B cell (primary cell): Measurements from ENCODE around the gene UNC5C. TPM values are rescaled to one million over a fixed set of nuclear protein-coding genes. Genes with fewer than 3 reads are reported as not detected.

Experiments
- ATAC-seq: fragments of 200-7000 bp; cut with Tn5 transposase; one replicate; pipeline ENCODE4 v1.10.0; 2021; ENCODE audit warnings: low read depth, mild to moderate bottlenecking, moderate number of reproducible peaks, moderate library complexity
- CTCF ChIA-PET: fragments of 350-600 bp; sonication (Branson Sonifier 250); formaldehyde crosslinking; loops from one replicate; lab custom pipeline; 2021; ENCODE audit warnings: antibody characterized with exemption, inconsistent platforms; lab: Charles Lee
- POLR2A ChIA-PET: fragments of 350-600 bp; sonication (Branson Sonifier 250); formaldehyde crosslinking; loops from one replicate; lab custom pipeline; 2021; ENCODE audit warnings: antibody characterized with exemption; lab: Charles Lee
- DNase-seq: peaks from one replicate; pipeline ENCODE4 v3.0.0; 2013
- H2AFZ ChIP-seq: 2 replicates; pipeline ENCODE4 v1.6.1; 2012; ENCODE audit warnings: mild to moderate bottlenecking, low read depth, low read length; ENCODE audit not compliant: insufficient read depth, poor library complexity, severe bottlenecking
- H3K27ac ChIP-seq, 2 donors: 1 replicate in 1 of 2; 2 replicates in 1 of 2; pipeline ENCODE4 v1.5.1; 2012 to 2013; ENCODE audit warnings: low read length in 2 of 2, mild to moderate bottlenecking in 2 of 2, moderate library complexity in 1 of 2
- H3K27me3 ChIP-seq, 4 experiments: fragments of 200-600 bp in 1 of 4; sonication (generic) in 1 of 4; replicated peaks in 1 of 4; 1 replicate in 2 of 4; 2 replicates in 2 of 4; pipeline versions ENCODE4 v1.6.1 to v1.7.0; 2013 to 2016; ENCODE audit warnings: low read length in 3 of 4, mild to moderate bottlenecking in 2 of 4, mixed read lengths in 1 of 4, moderate library complexity in 1 of 4; ENCODE audit not compliant: insufficient read depth in 4 of 4, control insufficient read depth in 3 of 4; ENCODE audit errors: control extremely low read depth in 1 of 4
- H3K36me3 ChIP-seq, 2 experiments: replicated peaks in 1 of 2; 1 replicate in 1 of 2; 2 replicates in 1 of 2; pipeline versions ENCODE4 v1.6.1 to v1.7.1; 2013; ENCODE audit warnings: low read length in 1 of 2; ENCODE audit not compliant: insufficient read depth in 2 of 2, control insufficient read depth in 1 of 2; ENCODE audit errors: control extremely low read depth in 1 of 2, extremely low read depth in 1 of 2
- H3K4me1 ChIP-seq, 2 donors: fragments of 200-600 bp in 1 of 2; sonication (generic) in 1 of 2; 1 replicate in 1 of 2; 2 replicates in 1 of 2; pipeline versions ENCODE4 v1.5.1 to v1.6.1; 2013 to 2017; ENCODE audit warnings: low read length in 2 of 2; ENCODE audit not compliant: control insufficient read depth in 2 of 2, insufficient read depth in 2 of 2
- H3K4me2 ChIP-seq: replicated peaks from 2 replicates; pipeline ENCODE3; 2012; ENCODE audit warnings: mild to moderate bottlenecking, low read depth, low read length; ENCODE audit not compliant: poor library complexity, severe bottlenecking
- H3K4me3 ChIP-seq, 5 experiments: fragments of 200-600 bp in 1 of 5; sonication (generic) in 1 of 5; 1 replicate in 3 of 5; 2 replicates in 2 of 5; pipeline versions ENCODE4 v1.5.1 to v1.7.0; 2011 to 2016; ENCODE audit warnings: low read length in 4 of 5, mild to moderate bottlenecking in 4 of 5, low read depth in 2 of 5, control low read depth in 1 of 5, moderate library complexity in 1 of 5; ENCODE audit not compliant: insufficient read depth in 1 of 5; ENCODE audit errors: control extremely low read depth in 1 of 5, extremely low read depth in 1 of 5
- H3K79me2 ChIP-seq: fragments of 200-600 bp; sonication (generic); one replicate; pipeline ENCODE4 v1.6.0; 2016; ENCODE audit warnings: low read length; ENCODE audit not compliant: control insufficient read depth, insufficient read depth
- H3K9ac ChIP-seq: fragments of 200-600 bp; sonication (generic); 2 replicates; pipeline ENCODE4 v1.6.1; 2017; ENCODE audit warnings: mild to moderate bottlenecking, low read length, moderate library complexity
- H3K9me3 ChIP-seq, 3 donors: one replicate each; pipeline versions ENCODE4 v1.6.1 to v1.7.1; 2013; ENCODE audit warnings: low read length in 2 of 3; ENCODE audit not compliant: control insufficient read depth in 2 of 3, insufficient read depth in 1 of 3; ENCODE audit errors: control extremely low read depth in 1 of 3
- H4K20me1 ChIP-seq: 2 replicates; pipeline ENCODE4 v1.6.0; 2012; ENCODE audit warnings: mild to moderate bottlenecking, low read length; ENCODE audit not compliant: insufficient read depth, control insufficient read depth, poor library complexity, severe bottlenecking
- H3K27ac Mint-ChIP-seq: one replicate; pipeline ENCODE4 v1.8.0; 2021; ENCODE audit warnings: mixed read lengths
- H3K27me3 Mint-ChIP-seq: one replicate; pipeline ENCODE4 v1.8.0; 2021; ENCODE audit warnings: mixed read lengths
- H3K4me1 Mint-ChIP-seq: one replicate; pipeline ENCODE4 v1.8.0; 2021; ENCODE audit warnings: mixed read lengths
- H3K4me3 Mint-ChIP-seq: one replicate; pipeline ENCODE4 v1.8.0; 2021; ENCODE audit warnings: mixed read lengths
- H3K9me3 Mint-ChIP-seq: one replicate; pipeline ENCODE4 v1.8.0; 2022; ENCODE audit warnings: mixed read lengths; ENCODE audit not compliant: insufficient read depth
- CTCF ChIP-seq: fragments of 200-600 bp; IDR thresholded peaks from one replicate; pipeline ENCODE4 v1.8.0; 2022; ENCODE audit warnings: antibody characterized with exemption, mild to moderate bottlenecking
- EZH2 ChIP-seq: IDR thresholded peaks from 2 replicates; pipeline ENCODE4 v1.6.1; 2012; ENCODE audit warnings: borderline replicate concordance, low read depth, mild to moderate bottlenecking, moderate library complexity, low read length; ENCODE audit not compliant: insufficient read depth, poor library complexity, severe bottlenecking
- WGBS: methylation state at CpG from one replicate; pipeline ENCODE4 v1.1.5; 2013; ENCODE audit warnings: missing lambda C conversion rate; ENCODE audit not compliant: insufficient coverage; 5-methylcytosine and 5-hydroxymethylcytosine counted together
- intact Hi-C: fragments of 100-400 bp; cut with micrococcal nuclease; formaldehyde crosslinking; loops from one replicate; pipeline ENCODE4 v1.10.0; 2022
- polyA plus RNA-seq: library from polyadenylated mRNA; depleted of rRNA; stranded (reverse); fragments of >200 nt; gene quantifications from 2 replicates; pipeline ENCODE4 v1.2.3, GENCODE V29; 2012
- total RNA-seq, 2 donors: library from RNA; stranded (reverse); fragments of 120-200 nt in 1 of 2; gene quantifications; 1 replicate in 1 of 2; 2 replicates in 1 of 2; pipeline versions ENCODE4 v1.2.3 to v1.2.4, GENCODE V29; 2013 to 2022

The UNC5C gene
- total and polyA plus RNA-seq, 2 donors (not counting 1 experiment from before 2014, with no cell fraction given): not detected

DNA sequence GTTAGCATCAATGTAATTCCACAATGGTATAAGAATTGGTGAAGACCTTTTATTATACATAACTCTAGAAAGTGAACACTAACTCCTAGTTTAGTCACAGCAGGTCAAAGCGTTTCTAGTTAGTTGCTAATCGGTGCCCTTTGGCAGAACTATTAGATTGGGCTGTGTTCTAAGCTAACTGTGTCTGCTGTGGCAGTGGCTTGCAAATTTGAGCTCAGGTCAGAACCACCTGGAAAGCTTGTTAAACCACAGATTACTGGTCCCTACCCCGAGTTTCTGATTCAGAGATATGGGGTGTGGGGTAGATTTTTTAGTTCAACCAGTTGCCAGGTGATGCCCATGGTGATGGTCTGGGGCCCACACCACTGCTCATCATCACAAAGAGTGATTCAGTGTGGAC lies 332.1 kb downstream of the UNC5C start:
- H3K27me3 ChIP-seq: no peaks in the 10 kb centered on the region
- H3K4me2 ChIP-seq: no peak overlapping the region
- H3K27ac ChIP-seq: no peak overlapping the region
- DNase-seq: no peak
- ATAC-seq: no peak
- H3K27ac Mint-ChIP-seq: no peak overlapping the region
- H3K9me3 ChIP-seq: no peaks in the 10 kb centered on the region
- H3K4me3 ChIP-seq: no peak overlapping the region
- TF ChIP-seq EZH2 (no peak), CTCF (no peak)
- no CpG with 5 or more reads among the region's 3 CpGs for WGBS
- no peaks in the 10 kb centered on the region for H4K20me1 ChIP-seq
- H3K9me3 Mint-ChIP-seq: no peaks in the 10 kb centered on the region
- H3K36me3 ChIP-seq: no peaks in the 10 kb centered on the region
- H2AFZ ChIP-seq: no peak overlapping the region
- intact Hi-C loops: no loop called here
- POLR2A ChIA-PET: no interaction called here
- H3K4me1 Mint-ChIP-seq: no peaks in the 10 kb centered on the region
- no peaks in the 10 kb centered on the region for H3K79me2 ChIP-seq
- no peaks in the 10 kb centered on the region for H3K4me1 ChIP-seq
- H3K4me3 Mint-ChIP-seq: no peak overlapping the region
- H3K9ac ChIP-seq: no peak overlapping the region
- H3K27me3 Mint-ChIP-seq: no peaks in the 10 kb centered on the region
- CTCF ChIA-PET: interaction anchor here (0.9 kb wide), 1 partner anchor 51 kb away, joined by 3 read pairs; no protein-coding TSS in a partner anchor

DNA sequence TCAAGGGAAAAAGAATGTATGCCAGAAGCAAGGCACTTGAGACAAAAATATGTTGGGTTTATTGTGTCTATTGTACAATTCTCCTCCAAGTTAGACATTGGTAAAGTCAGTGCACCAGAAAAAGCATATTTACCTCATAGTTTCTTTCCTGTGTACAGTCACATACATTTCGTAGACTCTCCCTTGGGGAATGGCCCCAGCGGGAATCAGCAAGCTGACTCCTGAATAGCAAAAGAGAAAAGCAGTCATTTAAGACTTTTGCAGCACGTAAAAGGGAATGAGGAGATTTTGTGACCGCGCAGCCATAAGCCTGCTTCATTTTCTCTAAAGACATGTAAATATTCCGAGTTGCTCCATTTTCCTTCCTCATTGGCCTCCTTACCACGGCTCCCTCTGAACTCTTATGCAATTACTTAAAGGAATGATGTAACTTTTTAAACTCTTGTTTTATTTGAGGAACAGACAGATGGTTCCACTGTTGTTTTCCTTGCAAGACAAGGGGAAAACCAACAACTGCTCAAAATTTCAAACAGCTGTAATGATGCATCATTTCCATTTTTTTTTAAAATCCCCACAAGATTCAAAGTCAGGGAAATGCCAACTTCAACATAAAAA lies 332.7 kb downstream of the UNC5C start:
- ATAC-seq (no peak), DNase-seq (no peak)
- Mint-ChIP-seq H3K27ac (no peak overlapping the region), H3K9me3 (no peaks in the 10 kb centered on the region), H3K4me1 (no peaks in the 10 kb centered on the region), H3K27me3 (no peaks in the 10 kb centered on the region), H3K4me3 (no peak overlapping the region)
- Histone ChIP-seq H3K27ac (no peak overlapping the region), H3K27me3 (no peaks in the 10 kb centered on the region), H2AFZ (no peak overlapping the region), H4K20me1 (no peaks in the 10 kb centered on the region), H3K36me3 (no peaks in the 10 kb centered on the region), H3K4me3 (no peak overlapping the region), H3K4me1 (no peaks in the 10 kb centered on the region), H3K9ac (no peak overlapping the region), H3K4me2 (no peak overlapping the region), H3K79me2 (no peaks in the 10 kb centered on the region), H3K9me3 (no peaks in the 10 kb centered on the region)
- ChIA-PET POLR2A (no interaction called here), CTCF (interaction anchor here (0.9 kb wide), 1 partner anchor 51 kb away, joined by 3 read pairs; no protein-coding TSS in a partner anchor)
- TF ChIP-seq CTCF (no peak), EZH2 (no peak)
- WGBS: 30% methylated on average over 2 of the region's 7 CpGs
- intact Hi-C loops: no loop called here
